SK-N-SH treated with all-trans-retinoic acid at 6 μM for 48 hours (cell line): ENCODE data around the gene AGAP5.

Experiments used
- CREB5 ChIP-seq: fragments of 250-450 bp; sonication (Bioruptor Pico); IDR thresholded peaks from 2 replicates; pipeline ENCODE4 v1.5.1; 2020; ENCODE audit warnings: low read depth, mild to moderate bottlenecking, moderate library complexity
- PATZ1 ChIP-seq: fragments of 250-450 bp; sonication (Bioruptor Pico); IDR thresholded peaks from 2 replicates; pipeline ENCODE4 v1.8.0; 2020; ENCODE audit warnings: mild to moderate bottlenecking, moderate library complexity, borderline replicate concordance

GRCh38 chr10:73655990-73656298, 42.0 kb downstream of the AGAP5 start, which contains the start of gene SYNPO2L:
- TF ChIP-seq PATZ1 (CRISPR knock-in tag), result no peak
- no peak for TF ChIP-seq CREB5 (CRISPR knock-in tag)
